Measurements from ENCODE around the gene FGF16.

- TF ChIP-seq SIN3A (IDR thresholded peaks at IDR 0.05; ENCODE audit: borderline replicate concordance, insufficient read depth, low read depth, low read length) (no peak), TCF7L2 (IDR thresholded peaks at IDR 0.05; ENCODE audit: low read depth, low read length) (no peak), POLR2AphosphoS5 (IDR thresholded peaks at IDR 0.05; ENCODE audit: low read depth, low read length) (no peak)
- TF ChIP-seq, protein P1, sequence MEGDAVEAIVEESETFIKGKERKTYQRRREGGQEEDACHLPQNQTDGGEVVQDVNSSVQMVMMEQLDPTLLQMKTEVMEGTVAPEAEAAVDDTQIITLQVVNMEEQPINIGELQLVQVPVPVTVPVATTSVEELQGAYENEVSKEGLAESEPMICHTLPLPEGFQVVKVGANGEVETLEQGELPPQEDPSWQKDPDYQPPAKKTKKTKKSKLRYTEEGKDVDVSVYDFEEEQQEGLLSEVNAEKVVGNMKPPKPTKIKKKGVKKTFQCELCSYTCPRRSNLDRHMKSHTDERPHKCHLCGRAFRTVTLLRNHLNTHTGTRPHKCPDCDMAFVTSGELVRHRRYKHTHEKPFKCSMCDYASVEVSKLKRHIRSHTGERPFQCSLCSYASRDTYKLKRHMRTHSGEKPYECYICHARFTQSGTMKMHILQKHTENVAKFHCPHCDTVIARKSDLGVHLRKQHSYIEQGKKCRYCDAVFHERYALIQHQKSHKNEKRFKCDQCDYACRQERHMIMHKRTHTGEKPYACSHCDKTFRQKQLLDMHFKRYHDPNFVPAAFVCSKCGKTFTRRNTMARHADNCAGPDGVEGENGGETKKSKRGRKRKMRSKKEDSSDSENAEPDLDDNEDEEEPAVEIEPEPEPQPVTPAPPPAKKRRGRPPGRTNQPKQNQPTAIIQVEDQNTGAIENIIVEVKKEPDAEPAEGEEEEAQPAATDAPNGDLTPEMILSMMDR (IDR thresholded peaks at IDR 0.05) = no peak
- TF ChIP-seq, protein P2, sequence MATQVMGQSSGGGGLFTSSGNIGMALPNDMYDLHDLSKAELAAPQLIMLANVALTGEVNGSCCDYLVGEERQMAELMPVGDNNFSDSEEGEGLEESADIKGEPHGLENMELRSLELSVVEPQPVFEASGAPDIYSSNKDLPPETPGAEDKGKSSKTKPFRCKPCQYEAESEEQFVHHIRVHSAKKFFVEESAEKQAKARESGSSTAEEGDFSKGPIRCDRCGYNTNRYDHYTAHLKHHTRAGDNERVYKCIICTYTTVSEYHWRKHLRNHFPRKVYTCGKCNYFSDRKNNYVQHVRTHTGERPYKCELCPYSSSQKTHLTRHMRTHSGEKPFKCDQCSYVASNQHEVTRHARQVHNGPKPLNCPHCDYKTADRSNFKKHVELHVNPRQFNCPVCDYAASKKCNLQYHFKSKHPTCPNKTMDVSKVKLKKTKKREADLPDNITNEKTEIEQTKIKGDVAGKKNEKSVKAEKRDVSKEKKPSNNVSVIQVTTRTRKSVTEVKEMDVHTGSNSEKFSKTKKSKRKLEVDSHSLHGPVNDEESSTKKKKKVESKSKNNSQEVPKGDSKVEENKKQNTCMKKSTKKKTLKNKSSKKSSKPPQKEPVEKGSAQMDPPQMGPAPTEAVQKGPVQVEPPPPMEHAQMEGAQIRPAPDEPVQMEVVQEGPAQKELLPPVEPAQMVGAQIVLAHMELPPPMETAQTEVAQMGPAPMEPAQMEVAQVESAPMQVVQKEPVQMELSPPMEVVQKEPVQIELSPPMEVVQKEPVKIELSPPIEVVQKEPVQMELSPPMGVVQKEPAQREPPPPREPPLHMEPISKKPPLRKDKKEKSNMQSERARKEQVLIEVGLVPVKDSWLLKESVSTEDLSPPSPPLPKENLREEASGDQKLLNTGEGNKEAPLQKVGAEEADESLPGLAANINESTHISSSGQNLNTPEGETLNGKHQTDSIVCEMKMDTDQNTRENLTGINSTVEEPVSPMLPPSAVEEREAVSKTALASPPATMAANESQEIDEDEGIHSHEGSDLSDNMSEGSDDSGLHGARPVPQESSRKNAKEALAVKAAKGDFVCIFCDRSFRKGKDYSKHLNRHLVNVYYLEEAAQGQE (IDR thresholded peaks at IDR 0.05; ENCODE audit: insufficient read depth in 1 of 2, low read depth in 2 of 2, low read length in 1 of 2) = no peak
Observed at GRCh38 chrX:77434962-77435361, 12.2 kb upstream of the FGF16 start.

Measured in Panc1 (cell line).